SK-N-SH treated with all-trans-retinoic acid at 6 μM for 48 hours (cell line): Measurements from ENCODE around the gene OPRM1.

ENCODE experiments used
- BACH2 ChIP-seq: fragments of 250-450 bp; sonication (Bioruptor Pico); IDR thresholded peaks from 2 replicates; pipeline ENCODE4 v1.9.0; 2021; ENCODE audit warnings: mild to moderate bottlenecking, borderline replicate concordance
- PATZ1 ChIP-seq: fragments of 250-450 bp; sonication (Bioruptor Pico); IDR thresholded peaks from 2 replicates; pipeline ENCODE4 v1.8.0; 2020; ENCODE audit warnings: mild to moderate bottlenecking, moderate library complexity, borderline replicate concordance
- PPARA ChIP-seq: fragments of 250-450 bp; sonication (Bioruptor Pico); IDR thresholded peaks from 2 replicates; pipeline ENCODE4 v1.5.0; 2020; ENCODE audit warnings: mild to moderate bottlenecking, borderline replicate concordance
- RARB ChIP-seq: fragments of 250-450 bp; sonication (Bioruptor Pico); IDR thresholded peaks from 2 replicates; pipeline ENCODE4 v1.8.0; 2021; ENCODE audit warnings: mild to moderate bottlenecking, moderate library complexity

- TF ChIP-seq RARB (CRISPR knock-in tag): no peak
- no peak for TF ChIP-seq BACH2 (CRISPR knock-in tag)
- no peak for TF ChIP-seq PATZ1 (CRISPR knock-in tag)
- no peak for TF ChIP-seq PPARA (CRISPR knock-in tag)
These were observed 238.6 kb downstream of the OPRM1 start for GRCh38 chr6:154277629-154278017.
